GM23338 (cell line): ENCODE measurements around the gene WDR1.

ENCODE experiments used
- CREB1 ChIP-seq: fragments of 250-450 bp; sonication (Bioruptor Pico); IDR thresholded peaks from 2 replicates; pipeline ENCODE4 v1.5.0; 2020; ENCODE audit warnings: low read depth, mild to moderate bottlenecking, moderate library complexity
- EZH2 ChIP-seq: fragments of 200-600 bp; sonication (generic); IDR thresholded peaks from one replicate; pipeline ENCODE4 v1.8.0; 2017; ENCODE audit warnings: antibody characterized with exemption, mild to moderate bottlenecking, low read depth; ENCODE audit not compliant: unreplicated experiment
- EZH2phosphoT487 ChIP-seq: fragments of 200-600 bp; sonication (generic); IDR thresholded peaks from one replicate; pipeline ENCODE4 v1.8.1; 2018; ENCODE audit warnings: antibody characterized with exemption; ENCODE audit not compliant: unreplicated experiment
- JUNB ChIP-seq: IDR thresholded peaks from one replicate; pipeline ENCODE4 v1.6.1; 2016; ENCODE audit warnings: antibody characterized with exemption; ENCODE audit not compliant: unreplicated experiment
- NANOG ChIP-seq: IDR thresholded peaks from 2 replicates; pipeline ENCODE4 v1.6.1; 2016; ENCODE audit warnings: antibody characterized with exemption, borderline replicate concordance
- POLR2AphosphoS5 ChIP-seq: IDR thresholded peaks from 2 replicates; pipeline ENCODE4 v1.6.1; 2016; ENCODE audit warnings: antibody characterized with exemption, low read depth
- TF ChIP-seq, protein P1 (sequence below), 2 experiments: fragments of 200-600 bp in 1 of 2; sonication (generic) in 1 of 2; conservative IDR thresholded peaks; 2 replicates each; pipeline versions ENCODE4 v1.5.1 to v1.6.1; 2016 to 2017; ENCODE audit warnings: antibody characterized with exemption in 2 of 2, low read depth in 2 of 2, mild to moderate bottlenecking in 2 of 2, moderate library complexity in 1 of 2
- TF ChIP-seq, protein P2 (sequence below): IDR thresholded peaks from one replicate; pipeline ENCODE4 v1.6.1; 2018; ENCODE audit warnings: antibody characterized with exemption; ENCODE audit not compliant: unreplicated experiment
- TF ChIP-seq, protein P3 (sequence below): IDR thresholded peaks from 2 replicates; pipeline ENCODE4 v1.6.1; 2016; ENCODE audit warnings: antibody characterized with exemption

DNA sequence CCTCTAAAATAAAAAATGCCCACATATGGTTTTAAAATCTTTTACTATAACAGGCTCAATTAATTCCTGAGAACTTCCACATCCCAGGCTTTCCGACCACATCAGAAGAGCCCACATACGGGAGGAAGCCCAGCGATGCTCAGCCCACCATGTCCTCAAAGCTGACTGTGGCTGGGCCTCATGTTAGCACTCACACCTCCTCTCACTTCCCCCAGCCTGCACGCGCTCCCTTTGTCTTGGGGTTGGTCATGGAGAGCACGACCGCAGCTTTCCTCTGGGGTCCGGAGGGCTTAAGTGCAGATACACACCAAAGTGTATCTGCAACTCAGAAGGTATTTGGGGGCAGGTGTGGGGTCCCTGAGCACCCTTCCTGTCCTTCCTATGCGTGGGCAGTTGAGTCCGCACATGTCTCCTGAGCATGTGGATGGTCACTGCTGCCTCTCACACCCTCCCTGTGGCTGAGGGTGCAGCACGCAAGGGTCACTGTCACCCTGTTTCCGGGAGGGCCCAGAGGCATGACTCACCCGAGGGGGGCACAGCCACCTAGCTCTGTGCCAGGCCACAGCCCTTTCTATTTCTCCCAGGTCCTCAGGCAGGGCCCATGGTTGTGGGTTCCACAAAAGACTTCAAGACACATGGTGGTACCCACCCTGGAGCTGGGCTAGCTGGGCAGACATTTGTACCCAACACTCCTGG, 21.2 kb downstream of the WDR1 start:
- TF ChIP-seq, protein P1, sequence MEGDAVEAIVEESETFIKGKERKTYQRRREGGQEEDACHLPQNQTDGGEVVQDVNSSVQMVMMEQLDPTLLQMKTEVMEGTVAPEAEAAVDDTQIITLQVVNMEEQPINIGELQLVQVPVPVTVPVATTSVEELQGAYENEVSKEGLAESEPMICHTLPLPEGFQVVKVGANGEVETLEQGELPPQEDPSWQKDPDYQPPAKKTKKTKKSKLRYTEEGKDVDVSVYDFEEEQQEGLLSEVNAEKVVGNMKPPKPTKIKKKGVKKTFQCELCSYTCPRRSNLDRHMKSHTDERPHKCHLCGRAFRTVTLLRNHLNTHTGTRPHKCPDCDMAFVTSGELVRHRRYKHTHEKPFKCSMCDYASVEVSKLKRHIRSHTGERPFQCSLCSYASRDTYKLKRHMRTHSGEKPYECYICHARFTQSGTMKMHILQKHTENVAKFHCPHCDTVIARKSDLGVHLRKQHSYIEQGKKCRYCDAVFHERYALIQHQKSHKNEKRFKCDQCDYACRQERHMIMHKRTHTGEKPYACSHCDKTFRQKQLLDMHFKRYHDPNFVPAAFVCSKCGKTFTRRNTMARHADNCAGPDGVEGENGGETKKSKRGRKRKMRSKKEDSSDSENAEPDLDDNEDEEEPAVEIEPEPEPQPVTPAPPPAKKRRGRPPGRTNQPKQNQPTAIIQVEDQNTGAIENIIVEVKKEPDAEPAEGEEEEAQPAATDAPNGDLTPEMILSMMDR (conservative IDR thresholded peaks at IDR 0.05; ENCODE audit: low read depth in 2 of 2) = no peak
- TF ChIP-seq EZH2 = no peak
- TF ChIP-seq EZH2phosphoT487 = no peak
- TF ChIP-seq, protein P2, sequence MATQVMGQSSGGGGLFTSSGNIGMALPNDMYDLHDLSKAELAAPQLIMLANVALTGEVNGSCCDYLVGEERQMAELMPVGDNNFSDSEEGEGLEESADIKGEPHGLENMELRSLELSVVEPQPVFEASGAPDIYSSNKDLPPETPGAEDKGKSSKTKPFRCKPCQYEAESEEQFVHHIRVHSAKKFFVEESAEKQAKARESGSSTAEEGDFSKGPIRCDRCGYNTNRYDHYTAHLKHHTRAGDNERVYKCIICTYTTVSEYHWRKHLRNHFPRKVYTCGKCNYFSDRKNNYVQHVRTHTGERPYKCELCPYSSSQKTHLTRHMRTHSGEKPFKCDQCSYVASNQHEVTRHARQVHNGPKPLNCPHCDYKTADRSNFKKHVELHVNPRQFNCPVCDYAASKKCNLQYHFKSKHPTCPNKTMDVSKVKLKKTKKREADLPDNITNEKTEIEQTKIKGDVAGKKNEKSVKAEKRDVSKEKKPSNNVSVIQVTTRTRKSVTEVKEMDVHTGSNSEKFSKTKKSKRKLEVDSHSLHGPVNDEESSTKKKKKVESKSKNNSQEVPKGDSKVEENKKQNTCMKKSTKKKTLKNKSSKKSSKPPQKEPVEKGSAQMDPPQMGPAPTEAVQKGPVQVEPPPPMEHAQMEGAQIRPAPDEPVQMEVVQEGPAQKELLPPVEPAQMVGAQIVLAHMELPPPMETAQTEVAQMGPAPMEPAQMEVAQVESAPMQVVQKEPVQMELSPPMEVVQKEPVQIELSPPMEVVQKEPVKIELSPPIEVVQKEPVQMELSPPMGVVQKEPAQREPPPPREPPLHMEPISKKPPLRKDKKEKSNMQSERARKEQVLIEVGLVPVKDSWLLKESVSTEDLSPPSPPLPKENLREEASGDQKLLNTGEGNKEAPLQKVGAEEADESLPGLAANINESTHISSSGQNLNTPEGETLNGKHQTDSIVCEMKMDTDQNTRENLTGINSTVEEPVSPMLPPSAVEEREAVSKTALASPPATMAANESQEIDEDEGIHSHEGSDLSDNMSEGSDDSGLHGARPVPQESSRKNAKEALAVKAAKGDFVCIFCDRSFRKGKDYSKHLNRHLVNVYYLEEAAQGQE = no peak
- no peak for TF ChIP-seq CREB1 (CRISPR knock-in tag)
- no peak for TF ChIP-seq POLR2AphosphoS5
- no peak for TF ChIP-seq JUNB
- TF ChIP-seq, protein P3, sequence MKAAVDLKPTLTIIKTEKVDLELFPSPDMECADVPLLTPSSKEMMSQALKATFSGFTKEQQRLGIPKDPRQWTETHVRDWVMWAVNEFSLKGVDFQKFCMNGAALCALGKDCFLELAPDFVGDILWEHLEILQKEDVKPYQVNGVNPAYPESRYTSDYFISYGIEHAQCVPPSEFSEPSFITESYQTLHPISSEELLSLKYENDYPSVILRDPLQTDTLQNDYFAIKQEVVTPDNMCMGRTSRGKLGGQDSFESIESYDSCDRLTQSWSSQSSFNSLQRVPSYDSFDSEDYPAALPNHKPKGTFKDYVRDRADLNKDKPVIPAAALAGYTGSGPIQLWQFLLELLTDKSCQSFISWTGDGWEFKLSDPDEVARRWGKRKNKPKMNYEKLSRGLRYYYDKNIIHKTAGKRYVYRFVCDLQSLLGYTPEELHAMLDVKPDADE = no peak
- TF ChIP-seq NANOG = no peak
